ENCODE measurements around the gene KLK4. TPM values are rescaled to one million over a fixed set of nuclear protein-coding genes. Genes with fewer than 3 reads are reported as not detected.

KLK4 gene
- total and polyA plus RNA-seq, 2 donors (not counting 3 experiments of a cell fraction or from before 2014, with no cell fraction given), result not detected

GRCh38 chr19:50943074-50943828 lies 32.1 kb upstream of the KLK4 start:
- FAIRE-seq (no peak), DNase-seq (ENCODE audit: low read depth, low spot score) (no peak)
- Histone ChIP-seq H3K9me1 (replicated peaks; ENCODE audit: control insufficient read depth, extremely low read depth, insufficient read depth, low read length) (no peaks in the 10 kb centered on the region), H3K4me2 (ENCODE audit: insufficient read depth, low read length) (no peak overlapping the region), H3K9me3 (replicated peaks; ENCODE audit: control insufficient read depth, insufficient read depth, low read length) (no peaks in the 10 kb centered on the region), H3K4me3 (replicated peaks in 1 of 3; ENCODE audit: insufficient read depth in 1 of 3, low read depth in 1 of 3, low read length in 3 of 3) (no peak overlapping the region), H3K4me1 (ENCODE audit: control insufficient read depth, extremely low read depth, insufficient read depth, low read length) (no peaks in the 10 kb centered on the region), H2AFZ (ENCODE audit: low read depth, low read length) (no peak overlapping the region), H3K36me3 (ENCODE audit: control insufficient read depth in 2 of 2, extremely low read depth in 1 of 2, insufficient read depth in 2 of 2, low read length in 2 of 2) (no peaks in the 10 kb centered on the region), H3K27me3 (ENCODE audit: control insufficient read depth in 2 of 2, insufficient read depth in 2 of 2, low read length in 2 of 2) (no peaks in the 10 kb centered on the region), H4K20me1 (replicated peaks; ENCODE audit: control insufficient read depth, extremely low read depth, insufficient read depth, low read length) (no peaks in the 10 kb centered on the region), H3K79me2 (ENCODE audit: control insufficient read depth, insufficient read depth, low read length) (no peaks in the 10 kb centered on the region), H3K9ac (replicated peaks; ENCODE audit: extremely low read depth, insufficient read depth, low read length) (no peak overlapping the region), H3K27ac (ENCODE audit: insufficient read depth, low read depth, low read length) (no peak overlapping the region)
- BruUV-seq (replicated peaks), result no TSS peak
- TF ChIP-seq JUN (IDR thresholded peaks at IDR 0.05; ENCODE audit: borderline replicate concordance, insufficient read depth, insufficient read length, low read depth) (no peak), MYC (IDR thresholded peaks at IDR 0.05; ENCODE audit: low read depth, low read length) (no peak), POLR2AphosphoS5 (IDR thresholded peaks at IDR 0.05; ENCODE audit: insufficient read depth, low read depth, low read length) (no peak), GATA2 (IDR thresholded peaks at IDR 0.05; ENCODE audit: insufficient read depth, insufficient read length, low read depth, low read length) (no peak), EZH2 (IDR thresholded peaks at IDR 0.05; ENCODE audit: borderline replicate concordance, low read depth, low read length, severe bottlenecking) (no peak), MAX (IDR thresholded peaks at IDR 0.05; ENCODE audit: insufficient read depth, insufficient read length) (no peak), POLR2A (IDR thresholded peaks at IDR 0.05; ENCODE audit: low read depth, low read length) (no peak), FOS (IDR thresholded peaks at IDR 0.05; ENCODE audit: borderline replicate concordance, insufficient read depth, low read length) (no peak), CTCF (IDR thresholded peaks at IDR 0.05; ENCODE audit: extremely low read depth in 1 of 2, insufficient read depth in 1 of 2, low read depth in 1 of 2, low read length in 2 of 2) (no peak)
- POLR2A ChIA-PET, result no interaction called here
- CTCF ChIA-PET, result no interaction called here
- dilution Hi-C loops (cut with MboI; ENCODE audit: extremely low pct_ligation_motif_present, low sequenced_read_pairs), result no loop called here
- intact Hi-C loops (cut with micrococcal nuclease), result no loop called here
